Thyroid gland (tissue), 4 donors: ENCODE data around the gene RNF123. TPM values are rescaled to one million over a fixed set of nuclear protein-coding genes. Genes with fewer than 3 reads are reported as not detected.

Experiments
- DNase-seq, 2 donors: peaks; one replicate each; pipeline ENCODE4 v3.0.0-alpha.2; 2019
- H3K27ac ChIP-seq, 3 donors: fragments of 200-600 bp; sonication (generic); 1 replicate in 2 of 3; 2 replicates in 1 of 3; pipeline ENCODE4 v1.5.1; 2016 to 2019; ENCODE audit warnings: mild to moderate bottlenecking in 1 of 3, moderate library complexity in 1 of 3
- H3K27me3 ChIP-seq: fragments of 200-600 bp; sonication (generic); one replicate; pipeline ENCODE4 v1.5.1; 2019
- H3K36me3 ChIP-seq, 2 donors: fragments of 200-600 bp; sonication (generic); one replicate each; pipeline ENCODE4 v1.5.1; 2016 to 2019
- H3K4me1 ChIP-seq, 2 donors: fragments of 200-600 bp; sonication (generic); one replicate each; pipeline ENCODE4 v1.5.1; 2017 to 2019
- H3K4me3 ChIP-seq, 3 donors: fragments of 200-600 bp; sonication (generic); replicated peaks in 1 of 3; 1 replicate in 2 of 3; 2 replicates in 1 of 3; pipeline ENCODE4 v1.5.1; 2016; ENCODE audit warnings: mild to moderate bottlenecking in 1 of 3
- H3K9me3 ChIP-seq: fragments of 200-600 bp; sonication (generic); one replicate; pipeline ENCODE4 v1.5.1; 2017
- POLR2A ChIP-seq, 2 donors: fragments of 450-650 bp; IDR thresholded peaks; one replicate each; pipeline ENCODE4 v1.6.1; 2017; ENCODE audit warnings: antibody characterized with exemption in 2 of 2, mild to moderate bottlenecking in 2 of 2, moderate library complexity in 1 of 2
- WGBS, 2 donors: methylation state at CpG; one replicate each; pipeline ENCODE4 v1.1.5; 2017; 5-methylcytosine and 5-hydroxymethylcytosine counted together
- intact Hi-C: fragments of 100-400 bp; cut with DNase I; formaldehyde crosslinking; loops from one replicate; pipeline ENCODE4 v1.15.1; 2023
- total RNA-seq, 4 donors: library from RNA; depleted of rRNA; stranded (reverse); fragments of >200 nt; gene quantifications; one replicate each; pipeline ENCODE4 v1.2.3, GENCODE V29; 2016
- TF ChIP-seq, protein P1 (sequence below), 6 experiments: fragments of 200-600 bp in 3 of 6; fragments of 450-650 bp in 3 of 6; sonication (generic) in 3 of 6; IDR thresholded peaks; one replicate each; pipeline ENCODE4 v1.5.1; 2016 to 2019; ENCODE audit warnings: antibody characterized with exemption in 6 of 6, mild to moderate bottlenecking in 2 of 6, inconsistent platforms in 1 of 6, moderate library complexity in 1 of 6

Gene RNF123
- total RNA-seq, 4 donors from 2014 or later = 25.9 to 36.8 (median 33.5) TPM

DNA sequence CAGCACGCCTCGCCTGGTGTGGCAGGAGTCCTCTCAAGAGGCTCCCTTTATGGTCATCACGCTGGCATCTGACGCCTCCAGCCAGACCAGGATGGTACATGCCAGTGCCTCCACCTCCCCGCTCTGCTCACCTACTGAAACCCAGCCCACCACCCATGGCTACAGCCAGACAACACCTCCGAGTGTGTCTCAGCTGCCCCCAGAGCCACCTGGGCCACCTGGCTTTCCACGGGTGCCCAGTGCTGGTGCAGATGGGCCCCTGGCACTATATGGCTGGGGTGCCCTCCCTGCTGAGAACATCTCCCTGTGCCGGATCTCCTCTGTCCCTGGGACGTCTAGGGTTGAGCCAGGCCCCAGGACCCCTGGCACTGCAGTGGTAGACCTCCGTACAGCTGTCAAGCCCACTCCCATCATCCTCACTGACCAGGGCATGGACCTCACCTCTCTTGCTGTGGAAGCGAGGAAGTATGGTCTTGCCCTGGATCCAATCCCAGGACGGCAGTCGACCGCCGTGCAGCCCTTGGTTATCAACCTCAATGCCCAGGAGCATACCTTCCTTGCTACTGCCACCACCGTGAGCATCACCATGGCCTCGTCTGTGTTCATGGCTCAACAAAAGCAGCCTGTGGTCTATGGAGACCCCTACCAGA lies 35.1 kb upstream of the RNF123 start:
- intact Hi-C loops = no loop called here
- no peaks in the 10 kb centered on the region for H3K27me3 ChIP-seq
- no peak overlapping the region for H3K4me3 ChIP-seq
- no peaks in the 10 kb centered on the region for H3K9me3 ChIP-seq
- no peaks in the 10 kb centered on the region for H3K36me3 ChIP-seq
- H3K4me1 ChIP-seq = peaks cover 0 to 3% of the 10 kb centered on the region in 2 donors
- no peak overlapping the region for H3K27ac ChIP-seq
- no peak for DNase-seq
- TF ChIP-seq POLR2A (IDR thresholded peaks at IDR 0.05) = no peak
- TF ChIP-seq, protein P1, sequence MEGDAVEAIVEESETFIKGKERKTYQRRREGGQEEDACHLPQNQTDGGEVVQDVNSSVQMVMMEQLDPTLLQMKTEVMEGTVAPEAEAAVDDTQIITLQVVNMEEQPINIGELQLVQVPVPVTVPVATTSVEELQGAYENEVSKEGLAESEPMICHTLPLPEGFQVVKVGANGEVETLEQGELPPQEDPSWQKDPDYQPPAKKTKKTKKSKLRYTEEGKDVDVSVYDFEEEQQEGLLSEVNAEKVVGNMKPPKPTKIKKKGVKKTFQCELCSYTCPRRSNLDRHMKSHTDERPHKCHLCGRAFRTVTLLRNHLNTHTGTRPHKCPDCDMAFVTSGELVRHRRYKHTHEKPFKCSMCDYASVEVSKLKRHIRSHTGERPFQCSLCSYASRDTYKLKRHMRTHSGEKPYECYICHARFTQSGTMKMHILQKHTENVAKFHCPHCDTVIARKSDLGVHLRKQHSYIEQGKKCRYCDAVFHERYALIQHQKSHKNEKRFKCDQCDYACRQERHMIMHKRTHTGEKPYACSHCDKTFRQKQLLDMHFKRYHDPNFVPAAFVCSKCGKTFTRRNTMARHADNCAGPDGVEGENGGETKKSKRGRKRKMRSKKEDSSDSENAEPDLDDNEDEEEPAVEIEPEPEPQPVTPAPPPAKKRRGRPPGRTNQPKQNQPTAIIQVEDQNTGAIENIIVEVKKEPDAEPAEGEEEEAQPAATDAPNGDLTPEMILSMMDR (IDR thresholded peaks at IDR 0.05) = no peak
- WGBS, 2 donors = 89 to 96% methylated on average over 11 to 17 of the region's 17 CpGs

DNA sequence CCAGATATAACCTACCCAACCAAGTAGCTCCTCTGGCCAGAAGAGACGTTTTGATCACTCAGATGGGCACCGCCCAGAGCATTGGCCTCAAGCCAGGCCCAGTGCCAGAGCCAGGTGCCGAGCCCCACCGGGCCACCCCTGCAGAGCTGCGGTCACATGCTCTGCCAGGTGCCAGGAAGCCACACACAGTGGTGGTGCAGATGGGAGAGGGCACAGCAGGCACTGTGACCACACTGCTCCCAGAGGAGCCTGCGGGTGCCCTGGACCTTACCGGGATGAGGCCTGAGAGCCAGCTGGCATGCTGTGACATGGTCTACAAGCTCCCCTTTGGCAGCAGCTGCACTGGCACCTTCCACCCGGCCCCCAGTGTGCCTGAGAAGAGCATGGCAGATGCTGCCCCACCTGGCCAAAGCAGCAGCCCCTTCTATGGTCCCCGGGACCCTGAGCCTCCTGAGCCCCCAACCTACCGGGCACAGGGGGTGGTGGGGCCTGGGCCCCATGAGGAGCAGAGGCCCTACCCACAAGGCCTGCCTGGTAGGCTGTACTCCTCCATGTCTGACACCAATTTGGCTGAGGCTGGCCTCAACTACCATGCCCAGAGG lies 34.3 kb upstream of the RNF123 start:
- 53 to 61% methylated on average over 3 to 6 of the region's 10 CpGs for WGBS, 2 donors
- H3K4me3 ChIP-seq = no peak overlapping the region
- H3K4me1 ChIP-seq = peaks cover 0 to 3% of the 10 kb centered on the region in 2 donors
- no peaks in the 10 kb centered on the region for H3K27me3 ChIP-seq
- H3K9me3 ChIP-seq = no peaks in the 10 kb centered on the region
- H3K36me3 ChIP-seq = no peaks in the 10 kb centered on the region
- intact Hi-C loops = no loop called here
- no peak for TF ChIP-seq POLR2A (IDR thresholded peaks at IDR 0.05)
- TF ChIP-seq, protein P1 (IDR thresholded peaks at IDR 0.05) = no peak
- no peak overlapping the region for H3K27ac ChIP-seq
- DNase-seq = peak; percentile 47 to 58

DNA sequence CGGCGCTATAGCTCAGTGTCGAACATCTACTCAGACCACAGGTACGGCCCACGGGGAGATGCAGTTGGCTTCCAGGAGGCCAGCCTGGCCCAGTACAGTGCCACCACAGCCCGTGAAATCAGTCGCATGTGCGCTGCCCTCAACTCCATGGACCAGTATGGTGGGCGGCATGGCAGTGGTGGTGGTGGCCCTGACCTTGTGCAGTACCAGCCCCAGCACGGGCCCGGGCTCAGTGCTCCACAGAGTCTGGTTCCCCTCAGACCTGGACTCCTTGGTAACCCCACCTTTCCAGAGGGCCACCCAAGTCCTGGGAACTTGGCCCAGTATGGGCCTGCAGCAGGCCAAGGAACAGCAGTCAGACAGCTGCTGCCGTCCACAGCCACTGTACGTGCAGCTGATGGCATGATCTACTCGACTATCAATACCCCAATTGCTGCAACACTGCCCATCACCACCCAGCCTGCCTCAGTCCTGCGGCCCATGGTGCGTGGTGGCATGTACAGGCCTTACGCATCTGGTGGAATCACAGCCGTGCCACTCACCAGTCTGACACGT lies 33.5 kb upstream of the RNF123 start:
- 97 to 100% methylated on average over 17 to 19 of the region's 19 CpGs for WGBS, 2 donors
- no peaks in the 10 kb centered on the region for H3K36me3 ChIP-seq
- no peak overlapping the region for H3K4me3 ChIP-seq
- H3K27ac ChIP-seq = no peak overlapping the region
- intact Hi-C loops = no loop called here
- no peaks in the 10 kb centered on the region for H3K9me3 ChIP-seq
- no peak for DNase-seq
- peaks cover 0 to 3% of the 10 kb centered on the region in 2 donors for H3K4me1 ChIP-seq
- H3K27me3 ChIP-seq = no peaks in the 10 kb centered on the region
- TF ChIP-seq POLR2A (IDR thresholded peaks at IDR 0.05) = no peak
- TF ChIP-seq, protein P1 (IDR thresholded peaks at IDR 0.05) = no peak

DNA sequence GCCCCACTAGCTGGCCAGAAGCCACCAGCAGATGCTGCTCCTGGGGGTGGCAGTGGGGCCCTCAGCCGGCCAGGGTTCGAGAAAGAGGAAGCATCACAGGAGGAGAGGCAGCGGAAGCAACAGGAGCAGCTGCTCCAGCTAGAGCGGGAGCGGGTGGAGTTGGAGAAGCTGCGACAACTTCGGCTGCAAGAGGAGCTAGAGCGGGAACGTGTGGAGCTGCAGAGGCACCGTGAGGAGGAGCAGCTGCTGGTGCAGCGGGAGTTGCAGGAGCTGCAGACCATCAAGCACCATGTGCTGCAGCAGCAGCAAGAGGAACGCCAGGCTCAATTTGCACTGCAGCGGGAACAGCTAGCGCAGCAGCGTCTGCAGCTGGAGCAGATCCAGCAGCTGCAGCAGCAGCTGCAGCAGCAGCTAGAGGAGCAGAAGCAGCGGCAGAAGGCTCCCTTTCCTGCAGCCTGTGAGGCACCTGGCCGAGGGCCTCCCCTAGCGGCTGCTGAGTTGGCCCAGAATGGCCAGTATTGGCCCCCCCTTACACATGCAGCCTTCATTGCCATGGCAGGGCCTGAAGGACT lies 32.7 kb upstream of the RNF123 start:
- H3K9me3 ChIP-seq = no peaks in the 10 kb centered on the region
- 71 to 88% methylated on average over 13 to 15 of the region's 18 CpGs for WGBS, 2 donors
- DNase-seq = no peak
- H3K36me3 ChIP-seq = no peaks in the 10 kb centered on the region
- intact Hi-C loops = no loop called here
- peaks cover 0 to 3% of the 10 kb centered on the region in 2 donors for H3K4me1 ChIP-seq
- no peak overlapping the region for H3K27ac ChIP-seq
- H3K27me3 ChIP-seq = no peaks in the 10 kb centered on the region
- no peak overlapping the region for H3K4me3 ChIP-seq
- TF ChIP-seq POLR2A (IDR thresholded peaks at IDR 0.05) = no peak
- TF ChIP-seq, protein P1 (IDR thresholded peaks at IDR 0.05) = no peak
